HEK293 (cell line): ENCODE results near the gene ITSN2.

ENCODE experiments used
- CTCF ChIA-PET: fragments of 350-600 bp; formaldehyde crosslinking; extraction: SDS; loops from one replicate; lab custom pipeline; 2021; ENCODE audit warnings: antibody characterized with exemption; lab: Yijun Ruan, JAX
- POLR2A ChIA-PET: fragments of 300-600 bp; formaldehyde crosslinking; extraction: SDS; loops from one replicate; lab custom pipeline; 2020; ENCODE audit warnings: antibody characterized with exemption, inconsistent platforms; lab: Yijun Ruan, JAX
- H3K27ac ChIP-seq: fragments of 200-500 bp; sonication (Bioruptor generic); 2 replicates; pipeline ENCODE4 v1.5.1; 2014; ENCODE audit warnings: low read depth, low read length, control low read depth, inconsistent platforms; ENCODE audit errors: extremely low read depth
- H3K36me3 ChIP-seq, 2 experiments: fragments of 200-500 bp in 1 of 2; sonication (Bioruptor generic) in 1 of 2; 1 replicate in 1 of 2; 2 replicates in 1 of 2; pipeline ENCODE4 v1.5.1; 2014 to 2017; ENCODE audit warnings: inconsistent platforms in 2 of 2, low read length in 2 of 2; ENCODE audit not compliant: control insufficient read depth in 2 of 2, insufficient read depth in 1 of 2
- H3K4me1 ChIP-seq: fragments of 200-500 bp; sonication (Bioruptor generic); 2 replicates; pipeline ENCODE4 v1.5.1; 2014; ENCODE audit warnings: mild to moderate bottlenecking, low read length, inconsistent platforms; ENCODE audit not compliant: control insufficient read depth, insufficient read depth
- H3K4me3 ChIP-seq: 2 replicates; pipeline ENCODE4 v1.5.1; 2011; ENCODE audit warnings: low read depth, mild to moderate bottlenecking, control low read depth, low read length, moderate library complexity
- H3K9me3 ChIP-seq: fragments of 200-500 bp; sonication (Bioruptor generic); 2 replicates; pipeline ENCODE4 v1.5.1; 2014; ENCODE audit warnings: low read depth, low read length, inconsistent platforms; ENCODE audit not compliant: control insufficient read depth, insufficient read depth
- GLIS2 ChIP-seq: fragments of 450-650 bp; formaldehyde crosslinking; IDR thresholded peaks from 2 replicates; pipeline ENCODE4 v1.5.1; 2016; ENCODE audit warnings: missing biosample characterization, missing genetic modification characterization
- KLF9 ChIP-seq: fragments of 450-650 bp; formaldehyde crosslinking; IDR thresholded peaks from 2 replicates; pipeline ENCODE4 v1.5.1; 2016; ENCODE audit warnings: missing biosample characterization, missing genetic modification characterization, low read depth
- OVOL3 ChIP-seq: fragments of 450-650 bp; formaldehyde crosslinking; IDR thresholded peaks from 2 replicates; pipeline ENCODE4 v1.5.1; 2016; ENCODE audit warnings: missing biosample characterization, missing genetic modification characterization
- PRDM1 ChIP-seq: fragments of 450-650 bp; formaldehyde crosslinking; IDR thresholded peaks from 2 replicates; pipeline ENCODE4; 2016; ENCODE audit warnings: missing biosample characterization, missing genetic modification characterization
- REPIN1 ChIP-seq: fragments of 450-650 bp; formaldehyde crosslinking; IDR thresholded peaks from 2 replicates; pipeline ENCODE4 v1.5.1; 2017; ENCODE audit warnings: missing biosample characterization, missing genetic modification characterization, low read depth
- SP2 ChIP-seq: fragments of 450-650 bp; formaldehyde crosslinking; IDR thresholded peaks from 2 replicates; pipeline ENCODE4 v1.5.1; 2016; ENCODE audit warnings: missing biosample characterization, missing genetic modification characterization
- TRIM28 ChIP-seq: IDR thresholded peaks from 2 replicates; pipeline ENCODE4 v1.6.1; 2011; ENCODE audit warnings: low read length, control low read depth, borderline replicate concordance
- YY1 ChIP-seq: fragments of 450-650 bp; formaldehyde crosslinking; IDR thresholded peaks from 2 replicates; pipeline ENCODE4 v1.5.1; 2018; ENCODE audit warnings: missing biosample characterization, missing genetic modification characterization
- YY2 ChIP-seq: fragments of 450-650 bp; formaldehyde crosslinking; IDR thresholded peaks from 2 replicates; pipeline ENCODE4 v1.5.1; 2016; ENCODE audit warnings: missing biosample characterization, missing genetic modification characterization
- ZBTB17 ChIP-seq: fragments of 450-650 bp; formaldehyde crosslinking; IDR thresholded peaks from 2 replicates; pipeline ENCODE4 v1.5.1; 2016; ENCODE audit warnings: missing biosample characterization, missing genetic modification characterization
- ZNF112 ChIP-seq: fragments of 450-650 bp; formaldehyde crosslinking; IDR thresholded peaks from 2 replicates; pipeline ENCODE4 v1.5.0; 2017; ENCODE audit warnings: missing biosample characterization, missing genetic modification characterization
- ZNF132 ChIP-seq: fragments of 450-650 bp; formaldehyde crosslinking; IDR thresholded peaks from 2 replicates; pipeline ENCODE4 v1.5.1; 2017; ENCODE audit warnings: missing biosample characterization, missing genetic modification characterization, borderline replicate concordance
- ZNF169 ChIP-seq: fragments of 450-650 bp; formaldehyde crosslinking; IDR thresholded peaks from 2 replicates; pipeline ENCODE4 v1.5.1; 2016; ENCODE audit warnings: missing biosample characterization, missing genetic modification characterization
- ZNF19 ChIP-seq: fragments of 450-650 bp; formaldehyde crosslinking; IDR thresholded peaks from 2 replicates; pipeline ENCODE4; 2016; ENCODE audit warnings: missing biosample characterization, missing genetic modification characterization, low read depth
- ZNF214 ChIP-seq: fragments of 450-650 bp; formaldehyde crosslinking; IDR thresholded peaks from 2 replicates; pipeline ENCODE4 v1.5.1; 2017; ENCODE audit warnings: missing biosample characterization, mild to moderate bottlenecking, missing genetic modification characterization, borderline replicate concordance
- ZNF24 ChIP-seq: fragments of 450-650 bp; formaldehyde crosslinking; IDR thresholded peaks from 2 replicates; pipeline ENCODE4 v1.5.1; 2016; ENCODE audit warnings: missing biosample characterization, missing genetic modification characterization
- ZNF302 ChIP-seq: fragments of 450-650 bp; formaldehyde crosslinking; IDR thresholded peaks from 2 replicates; pipeline ENCODE4 v1.5.1; 2016; ENCODE audit warnings: missing biosample characterization, missing genetic modification characterization, low read depth
- ZNF350 ChIP-seq: fragments of 450-650 bp; formaldehyde crosslinking; IDR thresholded peaks from 2 replicates; pipeline ENCODE4 v1.5.0; 2017; ENCODE audit warnings: missing biosample characterization, mild to moderate bottlenecking, missing genetic modification characterization
- ZNF366 ChIP-seq: fragments of 450-650 bp; formaldehyde crosslinking; conservative IDR thresholded peaks from 2 replicates; pipeline ENCODE4 v1.5.1; 2016; ENCODE audit warnings: missing biosample characterization, missing genetic modification characterization
- ZNF404 ChIP-seq: fragments of 450-650 bp; formaldehyde crosslinking; IDR thresholded peaks from 2 replicates; pipeline ENCODE4 v1.5.1; 2017; ENCODE audit warnings: missing biosample characterization, missing genetic modification characterization
- ZNF555 ChIP-seq: fragments of 450-650 bp; formaldehyde crosslinking; conservative IDR thresholded peaks from 2 replicates; pipeline ENCODE4 v1.5.1; 2017; ENCODE audit warnings: missing biosample characterization, mild to moderate bottlenecking, missing genetic modification characterization, inconsistent platforms
- ZNF600 ChIP-seq: fragments of 450-650 bp; formaldehyde crosslinking; IDR thresholded peaks from 2 replicates; pipeline ENCODE4 v1.5.1; 2016; ENCODE audit warnings: missing biosample characterization, missing genetic modification characterization
- ZNF610 ChIP-seq: fragments of 450-650 bp; formaldehyde crosslinking; IDR thresholded peaks from 2 replicates; pipeline ENCODE4 v1.5.1; 2016; ENCODE audit warnings: missing biosample characterization, missing genetic modification characterization, borderline replicate concordance
- ZNF664 ChIP-seq: fragments of 450-650 bp; formaldehyde crosslinking; IDR thresholded peaks from 2 replicates; pipeline ENCODE4 v1.5.1; 2016; ENCODE audit warnings: missing biosample characterization, missing genetic modification characterization
- TF ChIP-seq, protein P1 (sequence below): fragments of 450-650 bp; formaldehyde crosslinking; IDR thresholded peaks from 2 replicates; pipeline ENCODE4 v1.5.1; 2016; ENCODE audit warnings: missing biosample characterization, missing genetic modification characterization
- TF ChIP-seq, protein P2 (sequence below): fragments of 450-650 bp; formaldehyde crosslinking; IDR thresholded peaks from 2 replicates; pipeline ENCODE4; 2016; ENCODE audit warnings: missing biosample characterization, missing genetic modification characterization
- TF ChIP-seq, protein P3 (sequence below): fragments of 450-650 bp; formaldehyde crosslinking; conservative IDR thresholded peaks from 2 replicates; pipeline ENCODE4 v1.5.1; 2016; ENCODE audit warnings: low read depth, missing biosample characterization, missing genetic modification characterization
- TF ChIP-seq, protein P4 (sequence below): fragments of 450-650 bp; formaldehyde crosslinking; optimal IDR thresholded peaks from 2 replicates; pipeline ENCODE3; 2016; ENCODE audit warnings: missing biosample characterization, mild to moderate bottlenecking, missing genetic modification characterization

Gene ITSN2

DNA sequence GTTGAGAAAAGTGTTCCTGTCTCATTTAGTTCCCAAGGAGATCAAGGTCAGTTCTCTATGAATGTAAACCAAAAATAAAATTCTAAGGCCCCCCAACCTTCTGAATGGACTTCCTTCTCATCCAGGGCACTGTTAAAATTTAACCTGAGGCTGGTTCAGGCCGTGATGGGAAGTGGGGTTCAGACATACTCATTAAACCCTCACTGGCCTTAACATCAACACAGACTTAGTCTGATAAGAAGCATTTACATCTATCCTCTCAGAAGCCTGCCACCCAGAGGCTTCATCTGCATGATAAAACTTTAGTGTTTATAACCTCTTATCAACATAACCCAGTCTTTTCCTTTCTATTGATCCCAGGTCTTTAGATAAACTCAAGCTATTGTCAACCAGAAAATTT lies 22.4 kb downstream of the ITSN2 start:
- ChIA-PET CTCF (no interaction called here), POLR2A (no interaction called here)
- H3K4me1 ChIP-seq: no peaks in the 10 kb centered on the region
- no peaks in the 10 kb centered on the region for H3K9me3 ChIP-seq
- H3K4me3 ChIP-seq: no peak overlapping the region
- TF ChIP-seq ZNF404 (no peak), ZNF24 (tag by site-specific recombination) (no peak)
- no peak overlapping the region for H3K27ac ChIP-seq
- no peaks in the 10 kb centered on the region for H3K36me3 ChIP-seq

DNA sequence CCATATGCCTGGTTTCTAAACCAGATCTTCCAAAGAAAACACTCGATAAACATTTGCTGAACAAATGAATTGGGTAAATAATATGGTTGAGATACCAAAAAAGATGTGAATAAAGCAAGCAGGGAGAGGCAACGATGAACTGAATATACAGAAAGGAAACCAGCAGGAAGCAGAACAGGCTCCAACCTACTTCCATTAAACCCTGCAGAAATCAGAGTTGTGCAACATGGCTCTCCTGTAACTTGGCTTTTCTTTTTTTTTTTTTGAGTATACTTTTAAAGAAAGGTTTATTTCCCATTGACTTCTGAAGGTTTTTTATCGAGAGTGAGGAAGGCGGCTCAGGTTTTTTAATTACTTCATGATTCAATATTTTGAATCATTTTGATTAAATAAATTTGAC lies 23.5 kb downstream of the ITSN2 start:
- Histone ChIP-seq H3K9me3 (no peaks in the 10 kb centered on the region), H3K36me3 (no peaks in the 10 kb centered on the region), H3K4me3 (no peak overlapping the region), H3K27ac (no peak overlapping the region), H3K4me1 (no peaks in the 10 kb centered on the region)
- ChIA-PET CTCF (interaction anchor here (0.6 kb wide), 1 partner anchor 1006 kb away, joined by 3 read pairs; no protein-coding TSS in a partner anchor), POLR2A (no interaction called here)
- TF ChIP-seq, protein P1, sequence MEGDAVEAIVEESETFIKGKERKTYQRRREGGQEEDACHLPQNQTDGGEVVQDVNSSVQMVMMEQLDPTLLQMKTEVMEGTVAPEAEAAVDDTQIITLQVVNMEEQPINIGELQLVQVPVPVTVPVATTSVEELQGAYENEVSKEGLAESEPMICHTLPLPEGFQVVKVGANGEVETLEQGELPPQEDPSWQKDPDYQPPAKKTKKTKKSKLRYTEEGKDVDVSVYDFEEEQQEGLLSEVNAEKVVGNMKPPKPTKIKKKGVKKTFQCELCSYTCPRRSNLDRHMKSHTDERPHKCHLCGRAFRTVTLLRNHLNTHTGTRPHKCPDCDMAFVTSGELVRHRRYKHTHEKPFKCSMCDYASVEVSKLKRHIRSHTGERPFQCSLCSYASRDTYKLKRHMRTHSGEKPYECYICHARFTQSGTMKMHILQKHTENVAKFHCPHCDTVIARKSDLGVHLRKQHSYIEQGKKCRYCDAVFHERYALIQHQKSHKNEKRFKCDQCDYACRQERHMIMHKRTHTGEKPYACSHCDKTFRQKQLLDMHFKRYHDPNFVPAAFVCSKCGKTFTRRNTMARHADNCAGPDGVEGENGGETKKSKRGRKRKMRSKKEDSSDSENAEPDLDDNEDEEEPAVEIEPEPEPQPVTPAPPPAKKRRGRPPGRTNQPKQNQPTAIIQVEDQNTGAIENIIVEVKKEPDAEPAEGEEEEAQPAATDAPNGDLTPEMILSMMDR (tag by site-specific recombination): no peak
- TF ChIP-seq ZNF112 (tag by site-specific recombination) (no peak), OVOL3 (tag by site-specific recombination) (no peak), ZNF350 (no peak), ZNF555 (tag by site-specific recombination) (no peak), ZNF610 (tag by site-specific recombination) (no peak), ZNF132 (tag by site-specific recombination) (no peak), PRDM1 (tag by site-specific recombination) (no peak), GLIS2 (no peak), KLF9 (tag by site-specific recombination) (no peak), ZNF302 (tag by site-specific recombination) (no peak), ZNF404 (no peak), YY2 (no peak), ZNF664 (tag by site-specific recombination) (no peak), ZNF19 (tag by site-specific recombination) (no peak)
- TF ChIP-seq, protein P2, sequence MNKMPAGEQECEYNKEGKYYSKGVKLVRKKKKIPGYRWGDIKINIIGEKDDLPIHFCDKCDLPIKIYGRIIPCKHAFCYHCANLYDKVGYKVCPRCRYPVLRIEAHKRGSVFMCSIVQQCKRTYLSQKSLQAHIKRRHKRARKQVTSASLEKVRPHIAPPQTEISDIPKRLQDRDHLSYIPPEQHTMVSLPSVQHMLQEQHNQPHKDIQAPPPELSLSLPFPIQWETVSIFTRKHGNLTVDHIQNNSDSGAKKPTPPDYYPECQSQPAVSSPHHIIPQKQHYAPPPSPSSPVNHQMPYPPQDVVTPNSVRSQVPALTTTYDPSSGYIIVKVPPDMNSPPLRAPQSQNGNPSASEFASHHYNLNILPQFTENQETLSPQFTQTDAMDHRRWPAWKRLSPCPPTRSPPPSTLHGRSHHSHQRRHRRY (tag by site-specific recombination): no peak

DNA sequence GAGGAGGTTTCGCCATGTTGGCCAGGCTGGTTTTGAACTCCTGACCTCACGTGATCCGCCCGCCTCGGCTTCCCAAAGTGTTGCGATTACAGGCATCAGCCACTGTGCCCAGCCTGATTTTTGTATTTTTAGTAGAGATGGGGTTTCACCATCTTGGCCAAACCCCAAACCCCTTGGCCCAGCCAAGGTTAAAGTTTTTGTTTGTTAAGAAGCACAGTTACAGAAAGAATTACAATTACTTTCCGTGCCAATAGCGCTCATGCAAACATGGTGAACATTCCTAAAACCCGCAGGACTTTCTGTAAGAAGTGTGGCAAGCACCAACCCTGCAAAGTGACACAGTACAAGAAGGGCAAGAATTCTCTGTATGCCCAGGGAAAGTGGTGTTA lies 26.1 kb downstream of the ITSN2 start:
- Histone ChIP-seq H3K4me3 (no peak overlapping the region), H3K27ac (no peak overlapping the region), H3K9me3 (no peaks in the 10 kb centered on the region), H3K36me3 (no peaks in the 10 kb centered on the region), H3K4me1 (no peaks in the 10 kb centered on the region)
- TF ChIP-seq ZBTB17 (no peak), ZNF366 (tag by site-specific recombination) (no peak), REPIN1 (tag by site-specific recombination) (no peak), ZNF600 (tag by site-specific recombination) (no peak), YY1 (no peak), SP2 (tag by site-specific recombination) (no peak), TRIM28 (no peak), ZNF214 (tag by site-specific recombination) (no peak), ZNF169 (tag by site-specific recombination) (no peak), ZNF350 (no peak)
- TF ChIP-seq, protein P3, sequence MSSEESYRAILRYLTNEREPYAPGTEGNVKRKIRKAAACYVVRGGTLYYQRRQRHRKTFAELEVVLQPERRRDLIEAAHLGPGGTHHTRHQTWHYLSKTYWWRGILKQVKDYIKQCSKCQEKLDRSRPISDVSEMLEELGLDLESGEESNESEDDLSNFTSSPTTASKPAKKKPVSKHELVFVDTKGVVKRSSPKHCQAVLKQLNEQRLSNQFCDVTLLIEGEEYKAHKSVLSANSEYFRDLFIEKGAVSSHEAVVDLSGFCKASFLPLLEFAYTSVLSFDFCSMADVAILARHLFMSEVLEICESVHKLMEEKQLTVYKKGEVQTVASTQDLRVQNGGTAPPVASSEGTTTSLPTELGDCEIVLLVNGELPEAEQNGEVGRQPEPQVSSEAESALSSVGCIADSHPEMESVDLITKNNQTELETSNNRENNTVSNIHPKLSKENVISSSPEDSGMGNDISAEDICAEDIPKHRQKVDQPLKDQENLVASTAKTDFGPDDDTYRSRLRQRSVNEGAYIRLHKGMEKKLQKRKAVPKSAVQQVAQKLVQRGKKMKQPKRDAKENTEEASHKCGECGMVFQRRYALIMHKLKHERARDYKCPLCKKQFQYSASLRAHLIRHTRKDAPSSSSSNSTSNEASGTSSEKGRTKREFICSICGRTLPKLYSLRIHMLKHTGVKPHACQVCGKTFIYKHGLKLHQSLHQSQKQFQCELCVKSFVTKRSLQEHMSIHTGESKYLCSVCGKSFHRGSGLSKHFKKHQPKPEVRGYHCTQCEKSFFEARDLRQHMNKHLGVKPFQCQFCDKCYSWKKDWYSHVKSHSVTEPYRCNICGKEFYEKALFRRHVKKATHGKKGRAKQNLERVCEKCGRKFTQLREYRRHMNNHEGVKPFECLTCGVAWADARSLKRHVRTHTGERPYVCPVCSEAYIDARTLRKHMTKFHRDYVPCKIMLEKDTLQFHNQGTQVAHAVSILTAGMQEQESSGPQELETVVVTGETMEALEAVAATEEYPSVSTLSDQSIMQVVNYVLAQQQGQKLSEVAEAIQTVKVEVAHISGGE (tag by site-specific recombination): no peak
- TF ChIP-seq, protein P4, sequence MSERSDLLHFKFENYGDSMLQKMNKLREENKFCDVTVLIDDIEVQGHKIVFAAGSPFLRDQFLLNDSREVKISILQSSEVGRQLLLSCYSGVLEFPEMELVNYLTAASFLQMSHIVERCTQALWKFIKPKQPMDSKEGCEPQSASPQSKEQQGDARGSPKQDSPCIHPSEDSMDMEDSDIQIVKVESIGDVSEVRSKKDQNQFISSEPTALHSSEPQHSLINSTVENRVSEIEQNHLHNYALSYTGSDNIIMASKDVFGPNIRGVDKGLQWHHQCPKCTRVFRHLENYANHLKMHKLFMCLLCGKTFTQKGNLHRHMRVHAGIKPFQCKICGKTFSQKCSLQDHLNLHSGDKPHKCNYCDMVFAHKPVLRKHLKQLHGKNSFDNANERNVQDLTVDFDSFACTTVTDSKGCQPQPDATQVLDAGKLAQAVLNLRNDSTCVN (tag by site-specific recombination): no peak
- ChIA-PET CTCF (no interaction called here), POLR2A (no interaction called here)
